ENCODE results near the gene CAPN15. TPM values are rescaled to one million over a fixed set of nuclear protein-coding genes. Genes with fewer than 3 reads are reported as not detected.

Gene CAPN15
- polyA plus RNA-seq, 1 donor: 31.7 TPM

- DNase-seq: no peak
These were observed 50.8 kb downstream of the CAPN15 start for GRCh38 chr16:578232-578869.

GRCh38 chr16:578870-579405, 51.4 kb downstream of the CAPN15 start:
- no peak for DNase-seq

GRCh38 chr16:580141-580945, 52.8 kb downstream of the CAPN15 start:
- DNase-seq: no peak

GRCh38 chr16:580946-581498, 53.5 kb downstream of the CAPN15 start:
- no peak for DNase-seq

GRCh38 chr16:582218-582613, 54.7 kb downstream of the CAPN15 start:
- no peak for DNase-seq

GRCh38 chr16:582614-583331, 55.3 kb downstream of the CAPN15 start:
- no peak for DNase-seq

- DNase-seq: no peak
These were observed 55.9 kb downstream of the CAPN15 start for GRCh38 chr16:583470-583814.

GRCh38 chr16:583815-584591, 56.5 kb downstream of the CAPN15 start:
- no peak for DNase-seq

GRCh38 chr16:585351-585750, 57.8 kb downstream of the CAPN15 start:
- DNase-seq: no peak

GRCh38 chr16:586047-586644, 58.6 kb downstream of the CAPN15 start:
- DNase-seq: no peak

GRCh38 chr16:586645-587590, 59.4 kb downstream of the CAPN15 start:
- no peak for DNase-seq

- no peak for DNase-seq
These were observed 61.1 kb downstream of the CAPN15 start for GRCh38 chr16:588639-588888.

GRCh38 chr16:588889-589657, 61.6 kb downstream of the CAPN15 start:
- peak; percentile 98 for DNase-seq

GRCh38 chr16:589658-590187, 62.2 kb downstream of the CAPN15 start, which contains the start of gene RAB40C:
Gene RAB40C, plus strand, starts transcription at chr16:590066. Its CDS starts 226 bp downstream, at chr16:590292.
- peak; percentile 99 for DNase-seq

GRCh38 chr16:590188-590814, 62.8 kb downstream of the CAPN15 start:
- DNase-seq: peak; percentile 59

GRCh38 chr16:590815-591200, 63.3 kb downstream of the CAPN15 start:
- no peak for DNase-seq

GRCh38 chr16:591231-591630, 63.7 kb downstream of the CAPN15 start:
- no peak for DNase-seq

GRCh38 chr16:591892-592517, 64.5 kb downstream of the CAPN15 start:
- DNase-seq: no peak
